ENCODE measurements around the gene CLSTN1.
"Not testable (repeated sequence)": the region's sequence is repeated elsewhere in the genome, so short reads cannot be mapped to it uniquely, and the experiment has no call there.

CLSTN1 gene

GRCh38 chr1:9814619-9815018 is 9.1 kb downstream of the CLSTN1 start:
- no peaks in the 10 kb centered on the region for H3K27me3 ChIP-seq (replicated peaks in 2 of 5; ENCODE audit: control insufficient read depth in 4 of 5, insufficient read depth in 5 of 5, low read length in 4 of 5)
- ChIA-PET CTCF (interaction anchor here (1.0 kb wide), 1 partner anchor 13 kb away, joined by 3 read pairs; no protein-coding TSS in a partner anchor), POLR2A (no interaction called here)
- 98% methylated on average over 5 of the region's 6 CpGs for WGBS (ENCODE audit: insufficient coverage)
- H3K4me1 ChIP-seq (ENCODE audit: control extremely low read depth in 1 of 4, control insufficient read depth in 4 of 4, insufficient read depth in 4 of 4, low read length in 3 of 4): peaks cover 0 to 19% (median 7%) of the 10 kb centered on the region in 4 experiments
- H3K9me3 ChIP-seq (ENCODE audit: control extremely low read depth in 1 of 5, control insufficient read depth in 4 of 5, insufficient read depth in 2 of 5, low read depth in 1 of 5, low read length in 4 of 5): no peaks in the 10 kb centered on the region
- H3K27ac ChIP-seq (ENCODE audit: insufficient read depth in 1 of 2, low read depth in 1 of 2, low read length in 2 of 2, poor library complexity in 1 of 2, severe bottlenecking in 2 of 2): no peak overlapping the region
- no peak for DNase-seq
- no peak overlapping the region for H3K4me3 ChIP-seq (ENCODE audit: control insufficient read depth in 1 of 7, extremely low read depth in 1 of 7, insufficient read depth in 4 of 7, low read depth in 2 of 7, low read length in 6 of 7)
- no peaks in the 10 kb centered on the region for H3K36me3 ChIP-seq (ENCODE audit: control insufficient read depth in 4 of 4, insufficient read depth in 4 of 4, low read length in 3 of 4)

- ChIA-PET CTCF (interaction anchor here (0.6 to 1.5 kb wide), 4 partner anchors 16 to 380 kb away, joined by 3 to 5 read pairs (median 4); no protein-coding TSS in a partner anchor), POLR2A (no interaction called here)
- Histone ChIP-seq H3K4me1 (ENCODE audit: control extremely low read depth in 1 of 4, control insufficient read depth in 4 of 4, insufficient read depth in 4 of 4, low read length in 3 of 4) (peaks cover 0 to 16% (median 4%) of the 10 kb centered on the region in 4 experiments), H3K9me3 (ENCODE audit: control extremely low read depth in 1 of 5, control insufficient read depth in 4 of 5, insufficient read depth in 2 of 5, low read depth in 1 of 5, low read length in 4 of 5) (no peaks in the 10 kb centered on the region), H3K27ac (ENCODE audit: insufficient read depth in 1 of 2, low read depth in 1 of 2, low read length in 2 of 2, poor library complexity in 1 of 2, severe bottlenecking in 2 of 2) (no peak overlapping the region), H3K27me3 (replicated peaks in 2 of 5; ENCODE audit: control insufficient read depth in 4 of 5, insufficient read depth in 5 of 5, low read length in 4 of 5) (no peaks in the 10 kb centered on the region), H3K36me3 (ENCODE audit: control insufficient read depth in 4 of 4, insufficient read depth in 4 of 4, low read length in 3 of 4) (peaks cover 0 to 7% (median 2%) of the 10 kb centered on the region in 4 experiments), H3K4me3 (ENCODE audit: control insufficient read depth in 1 of 7, extremely low read depth in 1 of 7, insufficient read depth in 4 of 7, low read depth in 2 of 7, low read length in 6 of 7) (no peak overlapping the region)
- 100% methylated on average over 3 of the region's 6 CpGs for WGBS (ENCODE audit: insufficient coverage)
- no peak for DNase-seq
These were observed 12.4 kb downstream of the CLSTN1 start for GRCh38 chr1:9811239-9811966.

- Histone ChIP-seq H3K4me3 (ENCODE audit: control insufficient read depth in 1 of 7, extremely low read depth in 1 of 7, insufficient read depth in 4 of 7, low read depth in 2 of 7, low read length in 6 of 7) (no peak overlapping the region), H3K9me3 (ENCODE audit: control extremely low read depth in 1 of 5, control insufficient read depth in 4 of 5, insufficient read depth in 2 of 5, low read depth in 1 of 5, low read length in 4 of 5) (no peaks in the 10 kb centered on the region), H3K27ac (ENCODE audit: insufficient read depth in 1 of 2, low read depth in 1 of 2, low read length in 2 of 2, poor library complexity in 1 of 2, severe bottlenecking in 2 of 2) (no peak overlapping the region), H3K27me3 (replicated peaks in 2 of 5; ENCODE audit: control insufficient read depth in 4 of 5, insufficient read depth in 5 of 5, low read length in 4 of 5) (no peaks in the 10 kb centered on the region), H3K4me1 (ENCODE audit: control extremely low read depth in 1 of 4, control insufficient read depth in 4 of 4, insufficient read depth in 4 of 4, low read length in 3 of 4) (peaks cover 0 to 6% (median 0%) of the 10 kb centered on the region in 4 experiments), H3K36me3 (ENCODE audit: control insufficient read depth in 4 of 4, insufficient read depth in 4 of 4, low read length in 3 of 4) (peaks cover 0 to 7% (median 2%) of the 10 kb centered on the region in 4 experiments)
- no peak for DNase-seq
- ChIA-PET POLR2A (no interaction called here), CTCF (no interaction called here)
- 82% methylated on average over 8 of the region's 8 CpGs for WGBS (ENCODE audit: insufficient coverage)
These were observed 14.7 kb downstream of the CLSTN1 start for GRCh38 chr1:9809100-9809510.

GRCh38 chr1:9808459-9808858 is 15.3 kb downstream of the CLSTN1 start:
- no peak for DNase-seq
- Histone ChIP-seq H3K4me1 (ENCODE audit: control extremely low read depth in 1 of 4, control insufficient read depth in 4 of 4, insufficient read depth in 4 of 4, low read length in 3 of 4) (peaks cover 0 to 6% (median 0%) of the 10 kb centered on the region in 4 experiments), H3K9me3 (ENCODE audit: control extremely low read depth in 1 of 5, control insufficient read depth in 4 of 5, insufficient read depth in 2 of 5, low read depth in 1 of 5, low read length in 4 of 5) (no peaks in the 10 kb centered on the region), H3K36me3 (ENCODE audit: control insufficient read depth in 4 of 4, insufficient read depth in 4 of 4, low read length in 3 of 4) (peaks cover 0 to 7% (median 2%) of the 10 kb centered on the region in 4 experiments), H3K27me3 (replicated peaks in 2 of 5; ENCODE audit: control insufficient read depth in 4 of 5, insufficient read depth in 5 of 5, low read length in 4 of 5) (no peaks in the 10 kb centered on the region), H3K27ac (ENCODE audit: insufficient read depth in 1 of 2, low read depth in 1 of 2, low read length in 2 of 2, poor library complexity in 1 of 2, severe bottlenecking in 2 of 2) (no peak overlapping the region), H3K4me3 (ENCODE audit: control insufficient read depth in 1 of 7, extremely low read depth in 1 of 7, insufficient read depth in 4 of 7, low read depth in 2 of 7, low read length in 6 of 7) (no peak overlapping the region)
- CTCF ChIA-PET: no interaction called here
- POLR2A ChIA-PET: no interaction called here
- WGBS (ENCODE audit: insufficient coverage): 96% methylated on average over 7 of the region's 8 CpGs

GRCh38 chr1:9807541-9807940 is 16.2 kb downstream of the CLSTN1 start:
- no peak for DNase-seq
- Histone ChIP-seq H3K27me3 (replicated peaks in 2 of 5; ENCODE audit: control insufficient read depth in 4 of 5, insufficient read depth in 5 of 5, low read length in 4 of 5) (no peaks in the 10 kb centered on the region), H3K9me3 (ENCODE audit: control extremely low read depth in 1 of 5, control insufficient read depth in 4 of 5, insufficient read depth in 2 of 5, low read depth in 1 of 5, low read length in 4 of 5) (no peaks in the 10 kb centered on the region), H3K27ac (ENCODE audit: insufficient read depth in 1 of 2, low read depth in 1 of 2, low read length in 2 of 2, poor library complexity in 1 of 2, severe bottlenecking in 2 of 2) (no peak overlapping the region), H3K4me1 (ENCODE audit: control extremely low read depth in 1 of 4, control insufficient read depth in 4 of 4, insufficient read depth in 4 of 4, low read length in 3 of 4) (peaks cover 0 to 6% (median 0%) of the 10 kb centered on the region in 4 experiments), H3K36me3 (ENCODE audit: control insufficient read depth in 4 of 4, insufficient read depth in 4 of 4, low read length in 3 of 4) (peaks cover 0 to 7% (median 2%) of the 10 kb centered on the region in 4 experiments), H3K4me3 (ENCODE audit: control insufficient read depth in 1 of 7, extremely low read depth in 1 of 7, insufficient read depth in 4 of 7, low read depth in 2 of 7, low read length in 6 of 7) (no peak overlapping the region)
- WGBS (ENCODE audit: insufficient coverage): 66% methylated on average over 10 of the region's 12 CpGs
- CTCF ChIA-PET: no interaction called here
- POLR2A ChIA-PET: no interaction called here

- CTCF ChIA-PET: interaction anchor here (5.2 kb wide), 1 partner anchor 21 kb away, joined by 22 read pairs; no protein-coding TSS in a partner anchor
- POLR2A ChIA-PET: not testable (repeated sequence)
These were observed 17.8 kb downstream of the CLSTN1 start for GRCh38 chr1:9805972-9806371.

GRCh38 chr1:9805006-9805508 is 18.7 kb downstream of the CLSTN1 start:
- Histone ChIP-seq H3K27me3 (replicated peaks in 2 of 5; ENCODE audit: control insufficient read depth in 4 of 5, insufficient read depth in 5 of 5, low read length in 4 of 5) (no peaks in the 10 kb centered on the region), H3K36me3 (ENCODE audit: control insufficient read depth in 4 of 4, insufficient read depth in 4 of 4, low read length in 3 of 4) (peaks cover 0 to 7% (median 2%) of the 10 kb centered on the region in 4 experiments), H3K27ac (ENCODE audit: insufficient read depth in 1 of 2, low read depth in 1 of 2, low read length in 2 of 2, poor library complexity in 1 of 2, severe bottlenecking in 2 of 2) (no peak overlapping the region), H3K9me3 (ENCODE audit: control extremely low read depth in 1 of 5, control insufficient read depth in 4 of 5, insufficient read depth in 2 of 5, low read depth in 1 of 5, low read length in 4 of 5) (no peaks in the 10 kb centered on the region), H3K4me3 (ENCODE audit: control insufficient read depth in 1 of 7, extremely low read depth in 1 of 7, insufficient read depth in 4 of 7, low read depth in 2 of 7, low read length in 6 of 7) (no peak overlapping the region), H3K4me1 (ENCODE audit: control extremely low read depth in 1 of 4, control insufficient read depth in 4 of 4, insufficient read depth in 4 of 4, low read length in 3 of 4) (peaks cover 0 to 8% (median under 1%) of the 10 kb centered on the region in 4 experiments)
- POLR2A ChIA-PET: no interaction called here
- CTCF ChIA-PET: interaction anchor here (0.8 to 5.2 kb wide), 6 partner anchors 11 to 64 kb away, joined by 3 to 22 read pairs (median 6); no protein-coding TSS in a partner anchor
- no peak for DNase-seq
- WGBS (ENCODE audit: insufficient coverage): 89% methylated on average over 6 of the region's 7 CpGs

More at GRCh38 chr1:9805972-9806371, 17.8 kb downstream of the CLSTN1 start:
- not testable (repeated sequence) for H3K4me1 ChIP-seq (ENCODE audit: control extremely low read depth in 1 of 4, control insufficient read depth in 4 of 4, insufficient read depth in 4 of 4, low read length in 3 of 4); H3K27me3 ChIP-seq (replicated peaks in 2 of 5; ENCODE audit: control insufficient read depth in 4 of 5, insufficient read depth in 5 of 5, low read length in 4 of 5); H3K36me3 ChIP-seq (ENCODE audit: control insufficient read depth in 4 of 4, insufficient read depth in 4 of 4, low read length in 3 of 4); DNase-seq; H3K9me3 ChIP-seq (ENCODE audit: control extremely low read depth in 1 of 5, control insufficient read depth in 4 of 5, insufficient read depth in 2 of 5, low read depth in 1 of 5, low read length in 4 of 5); H3K27ac ChIP-seq (ENCODE audit: insufficient read depth in 1 of 2, low read depth in 1 of 2, low read length in 2 of 2, poor library complexity in 1 of 2, severe bottlenecking in 2 of 2); H3K4me3 ChIP-seq (ENCODE audit: control insufficient read depth in 1 of 7, extremely low read depth in 1 of 7, insufficient read depth in 4 of 7, low read depth in 2 of 7, low read length in 6 of 7)
- WGBS (ENCODE audit: insufficient coverage): 100% methylated on average over 1 of the region's 5 CpGs

All from common myeloid progenitor, CD34-positive (primary cell).